ENCODE data around the gene DDAH2. TPM values are rescaled to one million over a fixed set of nuclear protein-coding genes. Genes with fewer than 3 reads are reported as not detected.

Gene DDAH2
- total RNA-seq, 1 experiment from 2014 or later: 43.4 TPM

DNA sequence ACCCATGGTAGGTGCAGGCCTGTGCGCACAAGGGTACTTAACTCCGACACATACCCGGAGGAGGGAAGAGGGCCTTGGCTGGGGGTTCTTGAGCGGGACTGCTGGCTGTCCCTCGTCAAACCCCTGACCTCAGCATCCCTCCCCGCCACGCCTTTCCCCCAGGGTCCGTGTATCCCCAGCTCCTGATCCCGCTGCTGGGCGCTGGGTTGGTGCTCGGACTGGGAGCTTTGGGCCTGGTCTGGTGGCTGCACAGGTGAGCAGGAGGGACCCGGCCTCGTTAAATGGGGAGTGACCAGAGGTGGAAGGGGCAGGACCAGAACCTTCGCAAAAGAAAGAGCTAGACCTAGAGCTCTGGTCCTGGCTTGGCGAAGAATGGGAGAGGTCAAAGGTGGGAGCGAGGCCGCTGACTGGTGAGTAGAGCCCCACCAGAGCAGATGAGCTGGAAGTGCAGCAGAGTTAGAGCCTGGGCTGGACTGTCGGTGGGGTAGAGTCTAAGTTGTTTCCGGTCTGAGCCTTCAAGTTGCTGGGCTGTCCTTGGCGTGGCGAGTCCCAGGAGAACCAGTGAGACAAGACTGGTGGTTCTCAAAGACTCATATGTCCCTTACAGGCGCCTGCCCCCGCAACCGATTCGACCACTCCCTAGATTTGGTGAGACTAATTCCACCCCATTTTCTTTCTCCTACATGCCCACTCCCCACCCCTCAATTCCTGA lies 5.0 kb downstream of the DDAH2 start (continued):
- TF ChIP-seq SIN3A (IDR thresholded peaks at IDR 0.05; ENCODE audit: low read depth): no peak
- TF ChIP-seq RAD21 (IDR thresholded peaks at IDR 0.05; ENCODE audit: low read depth): no peak
- no peak for TF ChIP-seq YY1 (IDR thresholded peaks at IDR 0.05; ENCODE audit: extremely low read depth, insufficient replicate concordance, low read depth, low read length)
- no peak for TF ChIP-seq EZH2phosphoT487 (IDR thresholded peaks at IDR 0.05; ENCODE audit: borderline replicate concordance)
- no peak for TF ChIP-seq SP1 (IDR thresholded peaks at IDR 0.05; ENCODE audit: low read depth)
- no peak for TF ChIP-seq EZH2 (IDR thresholded peaks at IDR 0.05)
- TF ChIP-seq FOSL1 (IDR thresholded peaks at IDR 0.05; ENCODE audit: low read depth): no peak
- TF ChIP-seq CBX3 (IDR thresholded peaks at IDR 0.05; ENCODE audit: low read depth): no peak
- TF ChIP-seq TCF7L2 (IDR thresholded peaks at IDR 0.05; ENCODE audit: borderline replicate concordance, extremely low read depth, insufficient read depth, insufficient read length): no peak
- no peak for TF ChIP-seq CEBPB (IDR thresholded peaks at IDR 0.05; ENCODE audit: low read depth)

DNA sequence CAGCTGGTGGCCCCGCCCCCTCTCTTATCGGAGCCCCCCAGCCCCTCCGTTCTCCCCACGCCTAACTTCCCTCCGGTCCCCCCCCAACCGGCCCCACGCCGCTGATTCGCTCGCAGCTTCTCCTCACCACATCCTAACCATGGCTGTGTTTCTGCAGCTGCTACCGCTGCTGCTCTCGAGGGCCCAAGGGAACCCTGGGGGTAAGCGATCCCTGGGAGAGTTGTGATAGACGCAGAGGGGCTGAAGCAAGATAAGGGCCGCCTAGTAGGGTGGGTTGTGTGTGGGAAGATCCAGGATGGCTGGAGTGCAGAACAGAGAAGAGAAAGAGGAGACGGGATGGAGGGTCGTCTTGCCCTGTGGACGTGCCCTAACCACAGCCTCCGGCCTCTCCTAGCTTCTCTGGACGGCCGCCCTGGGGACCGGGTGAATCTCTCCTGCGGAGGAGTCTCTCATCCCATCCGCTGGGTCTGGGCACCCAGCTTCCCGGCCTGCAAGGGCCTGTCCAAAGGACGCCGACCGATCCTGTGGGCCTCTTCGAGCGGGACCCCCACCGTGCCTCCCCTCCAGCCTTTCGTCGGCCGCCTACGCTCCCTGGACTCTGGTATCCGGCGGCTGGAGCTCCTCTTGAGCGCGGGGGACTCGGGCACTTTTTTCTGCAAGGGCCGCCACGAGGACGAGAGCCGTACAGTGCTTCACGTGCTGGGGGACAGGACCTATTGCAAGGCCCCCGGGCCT lies 5.7 kb downstream of the DDAH2 start, which contains the start of gene MPIG6B:
Gene MPIG6B, plus strand, starts transcription at position 129 of the 735 bp plus-strand sequence. Its CDS starts 11 bp downstream, at position 140.
- Histone ChIP-seq H3K4me1 (ENCODE audit: control insufficient read depth in 1 of 2, insufficient read depth in 2 of 2, low read length in 2 of 2) (peaks cover 15 to 29% of the 10 kb centered on the region in 2 experiments), H3K79me2 (ENCODE audit: insufficient read depth, low read length) (no peaks in the 10 kb centered on the region), H3K9me2 (ENCODE audit: insufficient read depth) (no peaks in the 10 kb centered on the region), H3K36me3 (ENCODE audit: control insufficient read depth in 1 of 2, insufficient read depth in 2 of 2, low read length in 2 of 2) (0 out of 4 replicates have a peak, but pooled peaks cover 0 to 3% of the 10 kb centered on the region in 2 experiments), H3K4me2 (ENCODE audit: low read length) (no peak within 1 kb of the TSS), H3K4me3 (replicated peaks in 1 of 2; ENCODE audit: low read depth in 1 of 2, low read length in 2 of 2) (no peak within 1 kb of the TSS), H3K27ac (ENCODE audit: low read depth, low read length) (no peak within 1 kb of the TSS), H3K9ac (ENCODE audit: low read length) (no peak within 1 kb of the TSS), H3K27me3 (ENCODE audit: insufficient read depth, low read length) (no peaks in the 10 kb centered on the region), H2AFZ (ENCODE audit: low read depth, low read length, poor library complexity, severe bottlenecking) (no peak within 1 kb of the TSS), H3K9me3 (ENCODE audit: control insufficient read depth in 1 of 2, insufficient read depth in 1 of 2, low read depth in 1 of 2, low read length in 2 of 2) (no peaks in the 10 kb centered on the region), H4K20me1 (ENCODE audit: insufficient read depth) (no peaks in the 10 kb centered on the region)
- intact Hi-C loops (cut with micrococcal nuclease): no loop called here
- RAD21 ChIA-PET (ENCODE audit: low non-redundant PET in 1 of 2, low total read pairs in 2 of 2, uncharacterized antibody in 2 of 2, unreplicated experiment in 2 of 2): no interaction called here
- no TSS peak for BruUV-seq (replicated peaks)
- CTCF ChIA-PET: no interaction called here
- POLR2A ChIA-PET: no interaction called here
- DNase-seq (ENCODE audit: low read depth, low spot score) (no peak), ATAC-seq (no peak)
- TF ChIP-seq, protein P1, sequence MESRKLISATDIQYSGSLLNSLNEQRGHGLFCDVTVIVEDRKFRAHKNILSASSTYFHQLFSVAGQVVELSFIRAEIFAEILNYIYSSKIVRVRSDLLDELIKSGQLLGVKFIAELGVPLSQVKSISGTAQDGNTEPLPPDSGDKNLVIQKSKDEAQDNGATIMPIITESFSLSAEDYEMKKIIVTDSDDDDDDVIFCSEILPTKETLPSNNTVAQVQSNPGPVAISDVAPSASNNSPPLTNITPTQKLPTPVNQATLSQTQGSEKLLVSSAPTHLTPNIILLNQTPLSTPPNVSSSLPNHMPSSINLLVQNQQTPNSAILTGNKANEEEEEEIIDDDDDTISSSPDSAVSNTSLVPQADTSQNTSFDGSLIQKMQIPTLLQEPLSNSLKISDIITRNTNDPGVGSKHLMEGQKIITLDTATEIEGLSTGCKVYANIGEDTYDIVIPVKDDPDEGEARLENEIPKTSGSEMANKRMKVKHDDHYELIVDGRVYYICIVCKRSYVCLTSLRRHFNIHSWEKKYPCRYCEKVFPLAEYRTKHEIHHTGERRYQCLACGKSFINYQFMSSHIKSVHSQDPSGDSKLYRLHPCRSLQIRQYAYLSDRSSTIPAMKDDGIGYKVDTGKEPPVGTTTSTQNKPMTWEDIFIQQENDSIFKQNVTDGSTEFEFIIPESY (IDR thresholded peaks at IDR 0.05; ENCODE audit: extremely low read depth, insufficient replicate concordance, low read length): no peak
- TF ChIP-seq, protein P2, sequence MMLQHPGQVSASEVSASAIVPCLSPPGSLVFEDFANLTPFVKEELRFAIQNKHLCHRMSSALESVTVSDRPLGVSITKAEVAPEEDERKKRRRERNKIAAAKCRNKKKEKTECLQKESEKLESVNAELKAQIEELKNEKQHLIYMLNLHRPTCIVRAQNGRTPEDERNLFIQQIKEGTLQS (IDR thresholded peaks at IDR 0.05): no peak
- TF ChIP-seq FOSL1 (IDR thresholded peaks at IDR 0.05; ENCODE audit: low read depth) (no peak), CBX3 (IDR thresholded peaks at IDR 0.05; ENCODE audit: low read depth) (no peak), CEBPB (IDR thresholded peaks at IDR 0.05; ENCODE audit: low read depth) (no peak), TCF7L2 (IDR thresholded peaks at IDR 0.05; ENCODE audit: borderline replicate concordance, extremely low read depth, insufficient read depth, insufficient read length) (no peak), YY1 (IDR thresholded peaks at IDR 0.05; ENCODE audit: extremely low read depth, insufficient replicate concordance, low read depth, low read length) (no peak), JUND (IDR thresholded peaks at IDR 0.05) (no peak), SRF (IDR thresholded peaks at IDR 0.05; ENCODE audit: low read depth) (no peak), POLR2AphosphoS5 (IDR thresholded peaks at IDR 0.05; ENCODE audit: low read depth, low read length) (no peak), EGR1 (IDR thresholded peaks at IDR 0.05; ENCODE audit: low read depth) (no peak), EZH2phosphoT487 (IDR thresholded peaks at IDR 0.05; ENCODE audit: borderline replicate concordance) (no peak)
- TF ChIP-seq, protein P3, sequence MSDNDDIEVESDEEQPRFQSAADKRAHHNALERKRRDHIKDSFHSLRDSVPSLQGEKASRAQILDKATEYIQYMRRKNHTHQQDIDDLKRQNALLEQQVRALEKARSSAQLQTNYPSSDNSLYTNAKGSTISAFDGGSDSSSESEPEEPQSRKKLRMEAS (IDR thresholded peaks at IDR 0.05): no peak
- TF ChIP-seq, protein P4, sequence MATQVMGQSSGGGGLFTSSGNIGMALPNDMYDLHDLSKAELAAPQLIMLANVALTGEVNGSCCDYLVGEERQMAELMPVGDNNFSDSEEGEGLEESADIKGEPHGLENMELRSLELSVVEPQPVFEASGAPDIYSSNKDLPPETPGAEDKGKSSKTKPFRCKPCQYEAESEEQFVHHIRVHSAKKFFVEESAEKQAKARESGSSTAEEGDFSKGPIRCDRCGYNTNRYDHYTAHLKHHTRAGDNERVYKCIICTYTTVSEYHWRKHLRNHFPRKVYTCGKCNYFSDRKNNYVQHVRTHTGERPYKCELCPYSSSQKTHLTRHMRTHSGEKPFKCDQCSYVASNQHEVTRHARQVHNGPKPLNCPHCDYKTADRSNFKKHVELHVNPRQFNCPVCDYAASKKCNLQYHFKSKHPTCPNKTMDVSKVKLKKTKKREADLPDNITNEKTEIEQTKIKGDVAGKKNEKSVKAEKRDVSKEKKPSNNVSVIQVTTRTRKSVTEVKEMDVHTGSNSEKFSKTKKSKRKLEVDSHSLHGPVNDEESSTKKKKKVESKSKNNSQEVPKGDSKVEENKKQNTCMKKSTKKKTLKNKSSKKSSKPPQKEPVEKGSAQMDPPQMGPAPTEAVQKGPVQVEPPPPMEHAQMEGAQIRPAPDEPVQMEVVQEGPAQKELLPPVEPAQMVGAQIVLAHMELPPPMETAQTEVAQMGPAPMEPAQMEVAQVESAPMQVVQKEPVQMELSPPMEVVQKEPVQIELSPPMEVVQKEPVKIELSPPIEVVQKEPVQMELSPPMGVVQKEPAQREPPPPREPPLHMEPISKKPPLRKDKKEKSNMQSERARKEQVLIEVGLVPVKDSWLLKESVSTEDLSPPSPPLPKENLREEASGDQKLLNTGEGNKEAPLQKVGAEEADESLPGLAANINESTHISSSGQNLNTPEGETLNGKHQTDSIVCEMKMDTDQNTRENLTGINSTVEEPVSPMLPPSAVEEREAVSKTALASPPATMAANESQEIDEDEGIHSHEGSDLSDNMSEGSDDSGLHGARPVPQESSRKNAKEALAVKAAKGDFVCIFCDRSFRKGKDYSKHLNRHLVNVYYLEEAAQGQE (IDR thresholded peaks at IDR 0.05; ENCODE audit: low read depth): no peak
